OCI-LY7 (cell line): Measurements from ENCODE around the gene FSHR.

Experiments used
- CTCF ChIP-seq: fragments of 200-600 bp; sonication (generic); conservative IDR thresholded peaks from 2 replicates; pipeline ENCODE4 v1.5.1; 2014; ENCODE audit warnings: mild to moderate bottlenecking, antibody characterized with exemption, low read length, moderate library complexity, mixed read lengths
- EZH2phosphoT487 ChIP-seq: fragments of 200-600 bp; sonication (generic); IDR thresholded peaks from 2 replicates; pipeline ENCODE4 v1.6.1; 2018; ENCODE audit warnings: low read depth, borderline replicate concordance, mild to moderate bottlenecking, mixed run types, antibody characterized with exemption, low read length, moderate library complexity, mixed read lengths

- TF ChIP-seq CTCF (no peak), EZH2phosphoT487 (no peak)
These were observed 35.4 kb upstream of the FSHR start for GRCh38 chr2:49189512-49190225.
